ENCODE data around the gene ATP1B3. TPM values are rescaled to one million over a fixed set of nuclear protein-coding genes. Genes with fewer than 3 reads are reported as not detected.

ATP1B3 gene
- total RNA-seq, 4 donors from 2014 or later, result 32.5 to 61.0 (median 41.7) TPM

- peaks cover 0 to 4% (median 0%) of the 10 kb centered on the region in 4 donors for H3K36me3 ChIP-seq
- no peak overlapping the region for H3K27ac ChIP-seq (replicated peaks in 1 of 4)
- 92% methylated on average over 8 of the region's 8 CpGs for WGBS
- no peak for TF ChIP-seq EP300 (IDR thresholded peaks at IDR 0.05)
- TF ChIP-seq POLR2AphosphoS5 (IDR thresholded peaks at IDR 0.05), result no peak
- no peak for TF ChIP-seq POLR2A (IDR thresholded peaks at IDR 0.05; ENCODE audit: low read depth)
- no peak for TF ChIP-seq CTCF (IDR thresholded peaks at IDR 0.05)
- no peak for DNase-seq (ENCODE audit: extremely low spot score)
- no peaks in the 10 kb centered on the region for H3K27me3 ChIP-seq
- intact Hi-C loops (cut with DNase I), result no loop called here
- no peak overlapping the region for H3K4me3 ChIP-seq
- no peaks in the 10 kb centered on the region for H3K9me3 ChIP-seq
- peaks cover 0 to 9% (median 0%) of the 10 kb centered on the region in 4 donors for H3K4me1 ChIP-seq
Observed at GRCh38 chr3:141942006-141942405, 65.6 kb downstream of the ATP1B3 start.

- Histone ChIP-seq H3K27me3 (no peaks in the 10 kb centered on the region), H3K4me3 (no peak overlapping the region), H3K4me1 (no peaks in the 10 kb centered on the region), H3K9me3 (no peaks in the 10 kb centered on the region), H3K36me3 (peaks cover 0 to 17% (median 0%) of the 10 kb centered on the region in 4 donors), H3K27ac (replicated peaks in 1 of 4) (no peak overlapping the region)
- intact Hi-C loops (cut with DNase I), result no loop called here
- 88% methylated on average over 15 of the region's 16 CpGs for WGBS
- no peak for DNase-seq (ENCODE audit: extremely low spot score)
- TF ChIP-seq EP300 (IDR thresholded peaks at IDR 0.05) (no peak), CTCF (IDR thresholded peaks at IDR 0.05) (no peak), POLR2A (IDR thresholded peaks at IDR 0.05; ENCODE audit: low read depth) (no peak)
Observed at GRCh38 chr3:141945726-141946485, 69.5 kb downstream of the ATP1B3 start.

GRCh38 chr3:141949399-141949798 lies 73.0 kb downstream of the ATP1B3 start:
- DNase-seq (ENCODE audit: extremely low spot score), result no peak
- peaks cover 4 to 33% (median 15%) of the 10 kb centered on the region in 4 donors for H3K36me3 ChIP-seq
- no peaks in the 10 kb centered on the region for H3K27me3 ChIP-seq
- no peak overlapping the region for H3K4me3 ChIP-seq
- no peak for TF ChIP-seq POLR2A (IDR thresholded peaks at IDR 0.05; ENCODE audit: low read depth)
- no peak for TF ChIP-seq CTCF (IDR thresholded peaks at IDR 0.05)
- no peak for TF ChIP-seq POLR2AphosphoS5 (IDR thresholded peaks at IDR 0.05)
- TF ChIP-seq EP300 (IDR thresholded peaks at IDR 0.05), result no peak
- intact Hi-C loops (cut with DNase I), result no loop called here
- 96% methylated on average over 5 of the region's 10 CpGs for WGBS
- peaks cover 0 to 2% (median under 1%) of the 10 kb centered on the region in 4 donors for H3K4me1 ChIP-seq
- H3K9me3 ChIP-seq, result no peaks in the 10 kb centered on the region
- H3K27ac ChIP-seq (replicated peaks in 1 of 4), result no peak overlapping the region

- DNase-seq (ENCODE audit: extremely low spot score), result no peak
- H3K36me3 ChIP-seq, result peaks cover 4 to 33% (median 15%) of the 10 kb centered on the region in 4 donors
Observed at GRCh38 chr3:141949972-141950371, 73.5 kb downstream of the ATP1B3 start.

More at GRCh38 chr3:141949972-141950371, 73.5 kb downstream of the ATP1B3 start:
- 94% methylated on average over 6 of the region's 6 CpGs for WGBS
- TF ChIP-seq POLR2A (IDR thresholded peaks at IDR 0.05; ENCODE audit: low read depth), result no peak
- TF ChIP-seq EP300 (IDR thresholded peaks at IDR 0.05), result no peak
- TF ChIP-seq POLR2AphosphoS5 (IDR thresholded peaks at IDR 0.05), result no peak
- TF ChIP-seq CTCF (IDR thresholded peaks at IDR 0.05), result no peak
- intact Hi-C loops (cut with DNase I), result no loop called here
- H3K27ac ChIP-seq (replicated peaks in 1 of 4), result no peak overlapping the region
- peaks cover 0 to 7% (median 4%) of the 10 kb centered on the region in 4 donors for H3K4me1 ChIP-seq
- H3K27me3 ChIP-seq, result no peaks in the 10 kb centered on the region
- H3K4me3 ChIP-seq, result no peak overlapping the region
- H3K9me3 ChIP-seq, result no peaks in the 10 kb centered on the region
